BE2C (cell line): ENCODE data around the gene ETS2.

ENCODE experiments used
- DNase-seq: peaks from one replicate; pipeline ENCODE4 v3.0.0-alpha.2; 2020
- H3K27me3 ChIP-seq: fragments of 250-450 bp; sonication (Bioruptor Pico); 2 replicates; pipeline ENCODE4 v1.5.1; 2020; ENCODE audit warnings: mild to moderate bottlenecking
- H3K36me3 ChIP-seq: fragments of 250-450 bp; sonication (Bioruptor Pico); 2 replicates; pipeline ENCODE4 v1.5.1; 2020; ENCODE audit warnings: mild to moderate bottlenecking
- H3K4me1 ChIP-seq: fragments of 250-450 bp; sonication (Bioruptor Pico); 2 replicates; pipeline ENCODE4 v1.5.1; 2020
- H3K4me3 ChIP-seq: 2 replicates; pipeline ENCODE4 v1.5.1; 2011; ENCODE audit warnings: low read depth, low read length
- H3K9me3 ChIP-seq: fragments of 250-450 bp; sonication (Bioruptor Pico); 2 replicates; pipeline ENCODE4 v1.5.1; 2020
- TF ChIP-seq, protein P1 (sequence below): IDR thresholded peaks from 2 replicates; pipeline ENCODE4 v1.5.1; 2012; ENCODE audit warnings: mild to moderate bottlenecking, low read depth, low read length

The ETS2 gene

DNA sequence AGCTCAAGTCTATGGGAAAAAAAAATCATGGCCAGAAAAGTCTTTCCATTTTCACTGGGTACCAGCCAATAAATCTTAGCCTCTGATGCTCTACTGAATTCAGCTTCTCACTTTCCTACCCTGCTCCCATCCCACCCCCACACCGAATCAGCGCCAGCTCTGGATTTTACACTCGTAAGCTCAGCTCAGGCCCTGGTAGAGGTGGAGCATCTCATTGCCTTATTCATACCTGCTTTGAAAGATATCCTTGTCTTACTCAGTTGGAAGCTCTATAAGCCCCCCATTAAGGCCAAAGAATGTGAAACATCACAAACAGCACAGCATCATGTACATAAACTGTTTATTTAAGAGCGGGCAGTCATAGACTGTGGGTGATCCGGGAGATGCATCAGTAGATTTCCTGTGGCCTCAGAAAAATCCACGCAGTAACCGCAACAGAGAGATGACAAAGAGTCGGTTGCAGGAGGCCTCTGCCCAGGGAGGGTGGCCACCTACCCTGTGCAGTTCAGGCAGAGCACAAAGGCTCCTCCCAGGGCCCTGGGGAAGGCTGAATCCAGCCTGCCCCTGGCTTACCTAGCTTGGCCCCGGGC, 36.4 kb upstream of the ETS2 start:
- peaks cover 3% of the 10 kb centered on the region; the same call in 1 of the 2 replicates for H3K9me3 ChIP-seq
- H3K27me3 ChIP-seq = no peaks in the 10 kb centered on the region; the same call in 1 of the 2 replicates
- no peak for DNase-seq
- no peak overlapping the region for H3K4me3 ChIP-seq
- no peaks in the 10 kb centered on the region for H3K36me3 ChIP-seq
- TF ChIP-seq, protein P1, sequence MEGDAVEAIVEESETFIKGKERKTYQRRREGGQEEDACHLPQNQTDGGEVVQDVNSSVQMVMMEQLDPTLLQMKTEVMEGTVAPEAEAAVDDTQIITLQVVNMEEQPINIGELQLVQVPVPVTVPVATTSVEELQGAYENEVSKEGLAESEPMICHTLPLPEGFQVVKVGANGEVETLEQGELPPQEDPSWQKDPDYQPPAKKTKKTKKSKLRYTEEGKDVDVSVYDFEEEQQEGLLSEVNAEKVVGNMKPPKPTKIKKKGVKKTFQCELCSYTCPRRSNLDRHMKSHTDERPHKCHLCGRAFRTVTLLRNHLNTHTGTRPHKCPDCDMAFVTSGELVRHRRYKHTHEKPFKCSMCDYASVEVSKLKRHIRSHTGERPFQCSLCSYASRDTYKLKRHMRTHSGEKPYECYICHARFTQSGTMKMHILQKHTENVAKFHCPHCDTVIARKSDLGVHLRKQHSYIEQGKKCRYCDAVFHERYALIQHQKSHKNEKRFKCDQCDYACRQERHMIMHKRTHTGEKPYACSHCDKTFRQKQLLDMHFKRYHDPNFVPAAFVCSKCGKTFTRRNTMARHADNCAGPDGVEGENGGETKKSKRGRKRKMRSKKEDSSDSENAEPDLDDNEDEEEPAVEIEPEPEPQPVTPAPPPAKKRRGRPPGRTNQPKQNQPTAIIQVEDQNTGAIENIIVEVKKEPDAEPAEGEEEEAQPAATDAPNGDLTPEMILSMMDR = no peak
- H3K4me1 ChIP-seq = no peaks in the 10 kb centered on the region

DNA sequence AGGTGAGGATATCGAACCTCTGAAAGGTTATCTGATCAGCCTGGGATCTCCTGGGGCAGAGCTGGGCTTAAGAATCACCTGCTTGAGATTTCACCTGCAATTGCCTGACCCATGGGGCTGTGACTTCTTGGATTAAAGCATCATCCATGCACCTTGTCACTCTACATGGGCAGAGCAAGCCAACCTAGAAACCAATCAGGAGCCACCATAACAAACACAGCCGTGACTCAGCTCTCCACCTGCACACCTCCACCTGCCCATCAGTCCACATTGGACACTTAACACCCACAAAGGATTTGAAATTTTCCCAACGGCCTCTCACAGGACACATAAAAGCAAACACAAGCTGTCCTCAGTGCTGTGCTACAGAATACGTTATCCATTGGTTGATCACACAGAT, 35.1 kb upstream of the ETS2 start:
- H3K4me1 ChIP-seq = no peaks in the 10 kb centered on the region
- no peak overlapping the region for H3K4me3 ChIP-seq
- no peaks in the 10 kb centered on the region for H3K36me3 ChIP-seq
- no peak for DNase-seq
- H3K27me3 ChIP-seq = no peaks in the 10 kb centered on the region; the same call in 1 of the 2 replicates
- peaks cover 3% of the 10 kb centered on the region; the same call in 1 of the 2 replicates for H3K9me3 ChIP-seq
- TF ChIP-seq, protein P1 = no peak

DNA sequence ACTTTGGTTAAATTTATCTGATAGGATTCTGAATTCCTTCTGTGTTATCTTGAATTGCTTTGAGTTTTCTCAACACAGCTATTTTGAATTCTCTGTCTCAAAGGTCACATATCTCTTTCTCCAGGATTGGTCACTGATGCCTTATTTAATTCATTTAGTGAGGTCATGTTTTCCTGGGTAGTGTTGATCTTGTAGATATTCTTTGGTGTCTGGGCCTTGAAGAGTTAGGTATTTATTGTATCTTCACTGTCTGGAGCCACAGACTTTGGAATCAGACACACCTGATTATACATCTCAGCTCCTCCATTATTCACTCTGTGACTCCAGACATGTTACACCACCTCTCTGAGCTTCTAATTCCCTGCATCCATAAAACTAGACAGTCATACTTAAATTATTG, 34.2 kb upstream of the ETS2 start:
- Histone ChIP-seq H3K9me3 (no peaks in the 10 kb centered on the region), H3K36me3 (no peaks in the 10 kb centered on the region), H3K4me1 (no peaks in the 10 kb centered on the region), H3K27me3 (no peaks in the 10 kb centered on the region), H3K4me3 (no peak overlapping the region)
- TF ChIP-seq, protein P1 = no peak
- DNase-seq = no peak

DNA sequence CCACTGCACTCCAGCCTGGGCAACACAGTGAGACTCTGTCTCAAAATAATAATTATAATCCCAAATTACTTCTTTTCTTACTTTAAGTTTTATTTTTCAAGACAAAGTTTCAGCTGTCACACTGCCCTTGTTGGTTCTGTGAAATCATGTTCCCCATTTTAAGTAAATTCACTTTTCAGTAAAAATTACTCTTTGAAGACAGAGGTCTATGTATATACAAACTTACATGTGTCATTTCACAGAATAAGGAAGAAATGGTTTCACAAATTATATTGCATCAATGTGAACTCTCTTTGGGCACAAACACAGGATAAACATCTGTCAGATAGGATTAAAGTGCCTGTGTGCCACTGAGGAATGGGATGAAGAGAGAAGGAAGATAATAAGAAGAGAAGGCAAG, 33.1 kb upstream of the ETS2 start:
- TF ChIP-seq, protein P1 = no peak
- Histone ChIP-seq H3K27me3 (no peaks in the 10 kb centered on the region), H3K9me3 (no peaks in the 10 kb centered on the region), H3K36me3 (no peaks in the 10 kb centered on the region), H3K4me3 (no peak overlapping the region), H3K4me1 (no peaks in the 10 kb centered on the region)
- no peak for DNase-seq

DNA sequence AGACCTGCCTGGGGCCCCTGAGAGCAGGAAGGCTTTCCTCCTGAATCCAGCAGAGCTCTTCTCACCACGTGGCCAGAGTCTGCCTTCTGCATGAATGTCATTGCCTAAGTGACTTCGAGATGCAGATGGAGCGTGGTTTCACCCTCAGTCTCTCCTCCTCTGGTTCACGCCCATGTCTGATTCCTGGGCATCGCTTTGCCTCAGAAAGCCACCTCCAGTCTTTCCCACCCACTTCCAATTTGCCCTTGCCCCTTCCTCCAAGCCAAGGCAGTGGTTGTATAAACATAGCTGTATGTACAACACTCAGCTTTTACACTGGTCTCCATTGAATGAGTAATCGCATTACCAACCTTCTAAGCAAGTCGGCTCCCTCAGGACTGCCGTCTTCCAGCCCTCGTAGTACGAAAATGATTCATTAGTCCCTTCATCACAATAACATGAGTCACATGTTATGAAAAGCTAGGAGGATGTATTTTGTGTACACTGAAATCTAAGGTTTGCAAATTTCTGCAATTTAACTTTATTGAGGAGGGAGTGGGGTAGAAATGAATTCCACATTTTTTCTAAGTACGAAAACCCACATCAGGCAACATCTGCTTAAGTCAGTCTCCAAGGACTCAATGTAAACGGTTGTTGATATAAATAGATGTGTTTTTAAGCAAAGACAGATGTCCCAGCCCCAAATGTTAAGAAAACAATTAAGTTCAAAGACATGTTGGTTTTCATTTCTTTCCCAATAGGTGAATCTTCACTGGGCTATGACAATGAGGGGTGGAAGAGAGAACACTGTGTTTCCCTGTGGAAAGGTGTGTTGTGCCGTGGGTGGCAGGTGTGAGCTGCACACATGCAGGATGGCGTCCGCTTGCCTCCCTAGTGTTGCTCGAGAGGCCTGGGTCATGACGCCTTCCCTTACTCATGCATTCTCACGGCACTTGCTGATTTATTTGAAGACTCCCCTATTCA, 32.3 kb upstream of the ETS2 start:
- H3K36me3 ChIP-seq = no peaks in the 10 kb centered on the region
- DNase-seq = no peak
- no peaks in the 10 kb centered on the region for H3K9me3 ChIP-seq
- TF ChIP-seq, protein P1 = no peak
- H3K27me3 ChIP-seq = no peaks in the 10 kb centered on the region
- H3K4me1 ChIP-seq = no peaks in the 10 kb centered on the region
- no peak overlapping the region for H3K4me3 ChIP-seq

DNA sequence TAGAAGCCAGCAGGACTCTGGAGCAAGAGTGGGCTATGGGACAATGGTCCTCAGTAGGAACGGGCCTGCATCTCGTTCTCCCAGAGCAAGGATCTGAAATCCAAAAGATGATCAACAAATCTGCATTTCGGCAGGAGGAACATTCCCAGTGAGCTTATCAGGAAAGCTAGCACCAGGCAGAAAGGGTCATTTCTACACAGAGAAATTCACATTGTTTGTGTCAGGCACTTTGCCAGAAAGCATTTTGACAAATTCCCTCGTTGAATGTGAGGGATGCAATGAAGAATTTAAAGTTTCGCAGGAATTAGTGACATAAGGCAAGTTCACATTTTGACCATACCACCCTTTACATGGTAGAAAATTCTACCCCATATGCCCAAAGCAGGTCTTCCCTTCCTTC, 31.6 kb upstream of the ETS2 start:
- no peak for DNase-seq
- Histone ChIP-seq H3K4me3 (no peak overlapping the region), H3K4me1 (no peaks in the 10 kb centered on the region), H3K36me3 (no peaks in the 10 kb centered on the region), H3K9me3 (no peaks in the 10 kb centered on the region), H3K27me3 (no peaks in the 10 kb centered on the region)
- TF ChIP-seq, protein P1 = no peak
